Small intestine (tissue), 7 donors: ENCODE results near the gene PAXX. TPM values are rescaled to one million over a fixed set of nuclear protein-coding genes. Genes with fewer than 3 reads are reported as not detected.

ENCODE experiments used
- DNase-seq, 2 donors: peaks; one replicate each; pipeline versions ENCODE4 v3.0.0 to v3.0.0-alpha.2; 2013
- FAIRE-seq: peaks from 2 replicates; lab custom pipeline; 2012; peaks lifted over from hg19 to GRCh38; lab: Jason Lieb, UNC
- H3K27ac ChIP-seq, 3 donors: one replicate each; pipeline ENCODE4 v1.5.1; 2013; ENCODE audit warnings: low read length in 2 of 3, mild to moderate bottlenecking in 2 of 3, control low read depth in 1 of 3, inconsistent platforms in 1 of 3, low read depth in 1 of 3, moderate library complexity in 1 of 3
- H3K27me3 ChIP-seq, 3 donors: one replicate each; pipeline ENCODE4 v1.6.1; 2013; ENCODE audit warnings: low read length in 3 of 3, inconsistent platforms in 1 of 3; ENCODE audit not compliant: control insufficient read depth in 3 of 3, insufficient read depth in 3 of 3
- H3K36me3 ChIP-seq, 3 donors: one replicate each; pipeline ENCODE4 v1.6.1; 2013; ENCODE audit warnings: low read length in 3 of 3, inconsistent platforms in 1 of 3, low read depth in 1 of 3, mild to moderate bottlenecking in 1 of 3, moderate library complexity in 1 of 3; ENCODE audit not compliant: control insufficient read depth in 3 of 3, insufficient read depth in 2 of 3
- H3K4me1 ChIP-seq, 3 donors: one replicate each; pipeline ENCODE4 v1.6.1; 2013; ENCODE audit warnings: low read length in 2 of 3, inconsistent platforms in 1 of 3, low read depth in 1 of 3, mild to moderate bottlenecking in 1 of 3, moderate library complexity in 1 of 3; ENCODE audit not compliant: control insufficient read depth in 3 of 3, insufficient read depth in 2 of 3
- H3K4me3 ChIP-seq, 3 donors: one replicate each; pipeline ENCODE4 v1.5.1; 2013; ENCODE audit warnings: low read length in 3 of 3, control low read depth in 1 of 3, inconsistent platforms in 1 of 3, low read depth in 1 of 3, mild to moderate bottlenecking in 1 of 3, moderate library complexity in 1 of 3
- H3K9me3 ChIP-seq, 2 donors: one replicate each; pipeline ENCODE4 v1.6.1; 2013; ENCODE audit warnings: low read depth in 1 of 2, low read length in 1 of 2; ENCODE audit not compliant: control insufficient read depth in 2 of 2, insufficient read depth in 1 of 2
- WGBS, 3 donors: extraction: QIAGEN DNeasy Blood & Tissue Kit; methylation state at CpG; one replicate each; pipeline ENCODE4 v1.1.7; 2013; 5-methylcytosine and 5-hydroxymethylcytosine counted together
- polyA plus RNA-seq, 4 donors: library from polyadenylated mRNA; stranded (reverse) in 3 of 4; unstranded in 1 of 4; fragments of 200-250 nt in 3 of 4; fragments of 120-200 nt in 1 of 4; gene quantifications; one replicate each; pipeline versions ENCODE4 v1.2.1 to v1.2.3, GENCODE V29; 2013
- donor health status: healthy with polysubstance abuse.
- donor health status: control.
- donor health status: control.
- donor health status: Bipolar disorder and iron deficiency.
- donor health status: healthy.

PAXX gene
- polyA plus RNA-seq, 4 donors: 33.7 to 85.9 (median 75.5) TPM

DNA sequence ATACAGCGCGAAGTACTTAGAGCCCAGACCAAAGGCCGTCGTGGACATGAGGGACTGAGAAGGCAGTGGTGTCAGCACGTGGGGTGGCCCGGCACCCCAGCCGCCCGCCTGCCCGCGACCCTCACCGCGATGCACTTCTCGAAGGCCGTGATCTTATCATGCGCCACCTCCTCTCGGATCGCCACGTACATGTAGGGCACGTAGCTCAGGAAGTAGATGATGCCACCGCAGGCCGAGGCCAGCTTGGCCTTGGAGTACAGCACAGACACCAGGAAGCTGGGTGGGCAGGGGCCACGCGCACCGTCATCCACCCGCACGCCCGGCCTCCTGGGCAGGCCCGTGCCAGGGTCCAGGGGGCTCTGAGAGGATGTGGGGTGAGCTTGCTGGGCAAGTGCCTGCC, 24.8 kb downstream of the PAXX start:
- H3K36me3 ChIP-seq: peaks cover 2 to 71% (median 3%) of the 10 kb centered on the region in 3 donors
- H3K27ac ChIP-seq: no peak overlapping the region
- H3K27me3 ChIP-seq: no peaks in the 10 kb centered on the region
- no peak for DNase-seq
- FAIRE-seq: no peak
- 97 to 99% (median 98%) methylated on average over 28 of the region's 28 CpGs for WGBS, 3 donors
- peaks cover 0 to 4% of the 10 kb centered on the region in 2 donors for H3K9me3 ChIP-seq
- peaks cover 0 to 8% (median 3%) of the 10 kb centered on the region in 3 donors for H3K4me1 ChIP-seq
- H3K4me3 ChIP-seq: no peak overlapping the region

DNA sequence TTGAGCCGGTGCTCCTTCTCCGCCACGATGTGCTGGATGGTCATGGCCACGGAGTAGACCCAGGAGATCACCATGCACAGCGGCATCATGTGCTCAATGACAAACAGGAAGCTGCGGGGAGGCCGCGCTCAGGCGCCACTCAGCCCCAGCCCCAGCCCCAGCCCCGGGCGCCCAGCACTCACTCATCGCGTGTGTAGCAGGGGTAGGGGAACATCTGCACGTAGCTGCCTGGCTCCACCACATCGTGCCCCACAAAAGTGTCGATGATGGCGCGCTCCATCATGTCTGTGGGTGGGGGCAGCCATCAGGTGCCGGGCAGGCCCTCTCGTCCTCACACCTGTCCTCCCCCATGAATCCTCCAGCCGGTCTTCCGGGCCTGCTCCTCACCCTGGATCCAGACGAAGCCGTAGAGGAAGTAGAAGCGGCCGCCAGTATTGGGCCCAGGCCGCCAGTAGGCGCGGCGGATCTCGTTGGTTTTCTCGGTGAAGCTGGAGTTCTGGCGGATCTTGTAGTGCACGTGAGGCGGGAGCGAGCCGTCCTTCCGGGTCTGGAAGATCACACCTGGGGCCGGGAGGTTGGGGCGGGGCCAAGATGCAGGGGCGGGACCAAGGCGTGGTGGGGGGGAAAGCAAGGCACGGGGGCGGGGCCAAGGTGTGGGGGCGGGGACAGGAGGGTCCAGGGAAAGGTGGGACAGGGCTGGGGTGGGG, 25.7 kb downstream of the PAXX start:
- no peak overlapping the region for H3K4me3 ChIP-seq
- H3K36me3 ChIP-seq: peaks cover 2 to 66% (median 3%) of the 10 kb centered on the region in 3 donors
- peaks cover 0 to 4% of the 10 kb centered on the region in 2 donors for H3K9me3 ChIP-seq
- FAIRE-seq: no peak
- WGBS, 3 donors: 92 to 93% (median 93%) methylated on average over 40 to 45 of the region's 45 CpGs
- DNase-seq: no peak
- H3K27me3 ChIP-seq: no peaks in the 10 kb centered on the region
- peaks cover 0 to 16% (median 3%) of the 10 kb centered on the region in 3 donors for H3K4me1 ChIP-seq
- H3K27ac ChIP-seq: no peak overlapping the region

DNA sequence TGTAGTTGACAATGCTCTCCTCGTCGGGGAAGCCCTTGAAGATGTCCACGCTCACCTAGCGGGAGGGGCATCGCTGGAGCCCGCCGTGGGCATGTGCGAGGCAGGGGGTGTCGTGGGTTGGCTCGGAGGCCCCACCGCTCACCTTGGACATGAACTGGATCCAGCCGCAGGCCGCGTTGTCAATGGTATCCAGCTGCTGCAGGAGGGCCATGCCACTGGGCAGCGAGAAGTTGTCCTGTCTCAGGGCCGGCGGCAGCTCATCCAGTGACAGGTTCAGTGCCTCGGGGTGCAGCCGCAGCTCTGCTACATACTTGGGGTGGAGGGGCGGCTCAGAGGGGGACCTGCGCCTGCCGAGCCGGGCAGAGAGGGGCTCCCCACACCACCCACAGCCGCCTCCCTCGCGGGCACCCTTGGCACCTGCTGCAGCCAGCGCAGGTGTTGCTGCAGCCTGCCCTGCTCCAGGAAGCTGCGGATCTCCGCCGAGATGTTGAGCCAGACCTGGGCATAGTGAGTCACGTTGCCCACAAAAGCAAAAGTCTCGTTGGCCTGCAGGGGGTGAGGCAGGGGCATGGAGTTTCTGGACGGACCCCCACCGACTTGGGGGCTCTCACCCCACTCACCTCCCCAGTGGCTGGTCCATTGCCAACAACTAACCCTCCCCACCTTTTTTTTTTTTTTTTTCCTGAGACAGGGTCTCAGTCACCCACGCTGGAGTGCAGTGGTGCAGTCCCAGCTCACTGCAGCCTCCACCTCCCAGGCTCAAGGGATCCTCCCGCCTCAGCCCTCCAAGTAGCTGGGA, 26.7 kb downstream of the PAXX start:
- Histone ChIP-seq H3K4me3 (no peak overlapping the region), H3K36me3 (peaks cover 2 to 65% (median 3%) of the 10 kb centered on the region in 3 donors), H3K27me3 (no peaks in the 10 kb centered on the region), H3K27ac (no peak overlapping the region), H3K9me3 (peaks cover 0 to 4% of the 10 kb centered on the region in 2 donors), H3K4me1 (peaks cover 0 to 21% (median 4%) of the 10 kb centered on the region in 3 donors)
- no peak for FAIRE-seq
- 72 to 92% (median 75%) methylated on average over 29 to 36 of the region's 36 CpGs for WGBS, 3 donors
- DNase-seq: no peak

DNA sequence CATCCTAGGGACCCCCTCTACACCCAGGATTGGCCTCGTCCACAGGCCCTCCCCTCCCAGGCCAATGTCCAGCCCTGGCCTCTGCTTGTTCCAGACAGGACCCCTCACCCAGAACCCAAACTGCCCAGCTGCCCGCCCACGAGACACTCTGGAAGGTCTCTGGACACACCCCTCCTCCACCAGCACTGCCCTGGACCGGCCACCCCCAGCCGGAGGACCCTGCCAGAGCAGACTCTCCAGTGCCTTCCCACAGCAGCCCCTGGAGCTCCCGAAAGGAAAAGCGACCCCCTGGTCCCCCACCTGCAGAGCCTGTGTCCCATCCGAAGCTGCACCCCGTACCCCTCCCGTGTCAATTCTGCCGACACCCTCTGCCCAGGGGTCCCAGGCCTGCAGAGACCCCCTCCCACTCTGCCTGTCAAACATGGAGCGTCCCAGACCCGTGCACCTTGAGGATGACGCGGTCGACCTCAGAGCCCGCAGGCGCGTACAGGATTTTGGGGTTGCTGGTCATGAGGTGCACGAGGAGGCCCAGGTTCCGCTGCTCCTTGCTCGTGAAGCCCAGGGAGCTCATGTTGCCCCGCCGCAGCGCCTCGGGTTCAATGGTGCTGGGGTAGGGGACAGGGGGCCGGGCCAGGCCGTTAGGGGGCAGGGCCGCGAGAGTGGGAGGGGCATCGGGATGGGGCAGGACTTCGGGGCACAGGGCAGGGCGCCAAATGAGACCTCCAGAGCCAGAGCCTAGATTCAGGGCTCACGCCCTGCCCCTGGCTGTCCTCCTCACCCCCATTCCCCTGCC, 27.9 kb downstream of the PAXX start:
- 90 to 94% (median 92%) methylated on average over 34 of the region's 34 CpGs for WGBS, 3 donors
- FAIRE-seq: no peak

DNA sequence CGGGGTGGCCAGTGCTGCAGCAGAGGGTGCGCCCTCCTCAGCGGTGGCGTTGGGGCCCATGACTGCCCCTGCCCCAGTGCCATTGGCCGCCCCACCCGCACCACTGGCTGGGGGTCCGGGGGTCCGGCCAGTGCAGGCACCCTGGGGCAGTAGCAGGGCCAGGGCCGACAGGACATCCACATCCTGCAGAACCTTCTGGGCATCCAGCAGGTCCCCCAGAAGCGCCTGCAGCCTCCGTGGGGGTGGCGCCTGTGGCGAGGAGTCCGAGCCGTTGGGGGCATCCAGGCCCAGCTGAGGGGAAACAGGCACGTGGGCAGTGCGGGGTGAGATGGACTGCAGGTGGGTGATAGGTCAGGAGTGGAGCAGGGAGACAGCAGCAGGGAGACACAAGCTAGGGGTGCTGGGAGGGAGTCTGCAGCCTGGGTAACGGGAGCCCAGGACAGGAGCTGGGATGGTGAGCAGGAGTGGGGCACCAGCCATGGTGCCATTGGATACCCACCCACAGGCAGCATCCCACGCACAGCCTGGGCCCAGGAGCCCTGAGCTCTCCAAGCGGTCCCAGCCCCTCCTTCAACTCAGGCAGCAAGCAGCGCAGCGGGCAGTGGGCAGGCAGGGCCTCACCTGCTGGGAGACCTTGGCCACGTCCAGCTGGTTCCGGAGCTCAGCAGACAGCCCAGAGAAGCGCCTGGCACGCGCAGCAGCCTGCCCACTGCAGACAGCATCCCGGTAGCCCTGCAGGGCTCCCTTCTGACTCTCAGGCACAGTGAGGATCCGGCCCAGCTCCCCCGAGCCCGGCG, 28.7 kb downstream of the PAXX start:
- peaks cover 0 to 24% (median 4%) of the 10 kb centered on the region in 3 donors for H3K4me1 ChIP-seq
- H3K4me3 ChIP-seq: no peak overlapping the region
- H3K27me3 ChIP-seq: no peaks in the 10 kb centered on the region
- H3K9me3 ChIP-seq: no peaks in the 10 kb centered on the region
- 70 to 89% (median 86%) methylated on average over 29 to 32 of the region's 32 CpGs for WGBS, 3 donors
- DNase-seq (no peak), FAIRE-seq (no peak)
- peaks cover 0 to 48% (median 3%) of the 10 kb centered on the region in 3 donors for H3K36me3 ChIP-seq
- H3K27ac ChIP-seq: no peak overlapping the region

More for the DNA sequence above, 27.9 kb downstream of the PAXX start:
- peaks cover 0 to 4% of the 10 kb centered on the region in 2 donors for H3K9me3 ChIP-seq
- H3K4me1 ChIP-seq: peaks cover 0 to 21% (median 4%) of the 10 kb centered on the region in 3 donors
- H3K4me3 ChIP-seq: no peak overlapping the region
- no peak overlapping the region for H3K27ac ChIP-seq
- no peaks in the 10 kb centered on the region for H3K27me3 ChIP-seq
- DNase-seq: no peak
- H3K36me3 ChIP-seq: peaks cover 0 to 55% (median 3%) of the 10 kb centered on the region in 3 donors

DNA sequence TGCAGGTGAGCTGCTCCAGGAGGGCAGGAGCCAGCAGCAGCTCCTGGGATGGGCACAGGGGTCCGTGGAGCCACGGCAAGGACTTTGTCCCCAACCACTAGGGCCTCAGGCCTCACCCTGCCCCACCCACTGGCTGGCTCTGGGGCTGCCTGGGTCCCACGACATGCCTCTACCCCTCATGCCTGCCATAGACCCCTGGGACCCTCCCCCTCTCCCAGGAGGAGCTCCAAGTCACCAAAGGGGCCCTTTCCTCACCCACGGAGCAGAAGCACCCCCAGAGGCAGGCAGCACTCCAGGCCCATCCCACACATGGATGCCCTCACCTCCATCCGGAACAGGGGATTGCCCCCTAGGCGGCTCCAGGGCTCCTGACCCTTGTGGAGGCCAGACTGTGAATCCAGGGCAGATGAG, 29.4 kb downstream of the PAXX start:
- H3K4me3 ChIP-seq: no peak overlapping the region
- peaks cover 0 to 26% (median 4%) of the 10 kb centered on the region in 3 donors for H3K4me1 ChIP-seq
- H3K9me3 ChIP-seq: no peaks in the 10 kb centered on the region
- H3K27ac ChIP-seq: no peak overlapping the region
- FAIRE-seq: no peak
- H3K36me3 ChIP-seq: peaks cover 0 to 42% (median 3%) of the 10 kb centered on the region in 3 donors
- peak in 1 of 2 donors; percentile 54 for DNase-seq
- H3K27me3 ChIP-seq: no peaks in the 10 kb centered on the region
- WGBS, 3 donors: 17 to 66% (median 54%) methylated on average over 6 of the region's 6 CpGs

DNA sequence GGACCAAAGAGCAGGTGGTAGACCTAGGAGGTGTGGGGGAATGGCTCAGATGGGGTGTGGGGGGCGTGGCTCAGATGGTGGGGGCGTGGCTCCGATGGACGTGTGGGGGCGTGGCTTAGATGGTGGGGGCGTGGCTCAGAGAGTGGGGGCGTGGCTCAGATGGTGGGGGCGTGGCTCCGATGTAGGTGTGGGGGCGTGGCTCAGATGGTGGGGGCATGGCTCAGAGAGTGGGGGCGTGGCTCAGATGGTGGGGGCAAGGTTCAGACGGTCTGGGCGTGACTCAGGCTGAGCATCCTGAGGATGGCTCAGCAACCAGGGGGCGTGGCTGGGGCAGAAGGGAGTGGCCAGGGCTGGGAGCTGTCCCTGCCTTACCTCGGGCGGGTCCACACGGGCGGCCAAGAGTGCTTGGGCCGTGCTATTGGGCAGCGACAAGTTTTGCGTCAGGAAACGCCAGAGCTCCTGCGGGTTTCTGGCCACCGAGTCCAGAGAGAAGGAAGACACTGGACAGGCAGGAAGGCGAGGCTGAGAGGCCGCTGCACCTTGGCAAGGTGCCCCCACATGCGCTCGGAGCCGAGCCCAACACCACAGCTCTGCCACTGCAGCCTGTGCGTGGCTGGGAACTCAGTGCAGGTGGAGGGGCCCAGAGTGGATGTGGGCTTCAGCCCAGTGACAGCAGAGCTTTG, 29.9 kb downstream of the PAXX start:
- FAIRE-seq: no peak

More for the DNA sequence above, 29.9 kb downstream of the PAXX start:
- Histone ChIP-seq H3K4me3 (no peak overlapping the region), H3K9me3 (no peaks in the 10 kb centered on the region), H3K27me3 (peaks cover 0 to under 1% (median 0%) of the 10 kb centered on the region in 3 donors), H3K36me3 (peaks cover 0 to 36% (median 3%) of the 10 kb centered on the region in 3 donors), H3K4me1 (peaks cover 0 to 30% (median 4%) of the 10 kb centered on the region in 3 donors), H3K27ac (peak overlapping the region in 2 of 3 donors; percentile 80 to 89)
- 10 to 43% (median 37%) methylated on average over 23 to 30 of the region's 30 CpGs for WGBS, 3 donors
- peak; percentile 95 to 97 for DNase-seq
